ENCODE measurements around the gene IFI6.

DNA sequence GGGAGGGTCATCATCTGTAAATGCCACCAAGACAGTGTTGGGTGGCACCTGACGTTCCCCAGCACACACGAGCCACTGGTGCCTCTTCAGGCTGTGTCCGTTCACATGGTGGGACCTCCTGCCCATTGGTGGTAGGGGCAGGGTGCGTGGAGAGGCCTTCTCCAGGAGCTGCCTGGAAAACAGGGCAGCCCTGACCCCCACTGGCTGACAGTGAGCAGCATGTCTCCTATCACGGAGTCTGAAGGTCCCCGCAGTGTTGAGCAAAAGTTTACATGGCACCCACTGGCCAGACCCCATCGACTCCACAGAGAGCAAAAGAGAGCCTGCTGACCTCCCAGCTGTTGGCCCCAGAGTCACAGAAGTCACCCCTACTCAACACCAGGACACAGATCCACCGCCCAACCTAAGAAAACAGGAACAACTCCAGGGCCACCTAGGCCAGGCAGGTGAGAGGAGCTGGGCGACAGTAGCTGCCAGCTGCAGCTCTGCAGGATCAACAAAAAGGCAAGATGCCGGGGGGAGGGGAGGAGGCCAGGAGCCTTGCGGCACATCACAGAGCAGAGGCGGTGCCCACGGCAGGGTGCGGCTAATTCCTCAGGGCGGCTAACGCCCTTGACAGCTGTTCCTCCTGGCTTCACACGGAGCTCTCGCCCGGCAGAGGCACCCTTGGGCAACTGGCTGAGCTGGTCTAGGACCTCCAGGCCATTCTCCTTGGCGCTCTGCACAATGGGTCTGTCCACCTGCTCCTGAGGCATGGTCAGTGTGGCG is 14.4 kb upstream of the IFI6 start:
- TF ChIP-seq CTCF (IDR thresholded peaks at IDR 0.05): no peak
- TF ChIP-seq POLR2A (IDR thresholded peaks at IDR 0.05): no peak
